ENCODE results near the gene ULK3. TPM values are rescaled to one million over a fixed set of nuclear protein-coding genes. Genes with fewer than 3 reads are reported as not detected.

ULK3 gene
- total and polyA plus RNA-seq, 10 of the 15 experiments (the other 5 are each of a cell fraction or from before 2014, with no cell fraction given), result 0.64 to 38.8 (median 27.1) TPM

DNA sequence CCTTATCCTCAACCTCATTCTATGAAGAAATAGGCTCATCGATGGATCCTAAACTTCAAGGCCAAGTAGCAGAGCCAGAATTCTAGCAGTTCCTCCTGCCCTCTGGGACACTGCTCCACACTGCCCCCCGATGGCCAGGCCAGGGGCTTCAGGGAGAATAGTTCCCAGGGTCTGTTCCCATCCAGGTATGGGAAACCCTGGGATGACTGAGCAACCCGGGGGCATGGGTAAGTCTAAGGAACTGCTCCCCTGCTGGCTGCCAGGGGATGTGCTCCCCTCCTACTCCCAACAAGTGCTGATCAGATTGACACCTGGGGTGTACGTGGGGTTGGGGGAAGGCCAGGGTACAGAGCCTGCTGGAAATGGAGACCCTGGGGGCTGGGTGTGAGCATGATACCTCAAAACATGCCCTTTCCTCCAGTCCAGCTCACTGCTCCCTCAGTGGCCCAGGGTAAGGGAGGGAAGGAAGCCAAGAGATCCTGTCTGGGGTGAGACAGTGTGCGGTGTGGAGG, 7.6 kb downstream of the ULK3 start:
- Histone ChIP-seq H4K20me1 (ENCODE audit: control insufficient read depth, insufficient read depth) (no peaks in the 10 kb centered on the region), H3K27me3 (replicated peaks in 1 of 2; ENCODE audit: control insufficient read depth in 2 of 2, insufficient read depth in 2 of 2, low read length in 1 of 2) (no peaks in the 10 kb centered on the region), H3K4me1 (ENCODE audit: control insufficient read depth, insufficient read depth, low read length) (no peaks in the 10 kb centered on the region), H3K79me2 (ENCODE audit: control insufficient read depth, insufficient read depth, low read length) (no peaks in the 10 kb centered on the region), H3K9ac (ENCODE audit: control insufficient read depth, insufficient read depth, low read length) (no peak overlapping the region), H3K4me2 (ENCODE audit: control insufficient read depth, insufficient read depth) (no peak overlapping the region), H2AFZ (ENCODE audit: control insufficient read depth, low read depth, low read length) (no peak overlapping the region), H3K4me3 (no peak overlapping the region), H3K27ac (ENCODE audit: control insufficient read depth, insufficient read depth) (no peak overlapping the region), H3K36me3 (ENCODE audit: control insufficient read depth in 2 of 2, insufficient read depth in 2 of 2, low read length in 1 of 2) (no peaks in the 10 kb centered on the region), H3K9me3 (replicated peaks; ENCODE audit: control insufficient read depth, insufficient read depth, low read length) (no peaks in the 10 kb centered on the region)
- no TSS peak for BruUV-seq (replicated peaks)
- ChIA-PET POLR2A (interaction anchor here (1.5 kb wide), 1 partner anchor 58 kb away, joined by 6 read pairs; no protein-coding TSS in a partner anchor), SMC1A (ENCODE audit: uncharacterized antibody, unreplicated experiment) (interaction anchor here (0.7 to 3.0 kb wide), 3 partner anchors 21 to 66 kb away, joined by 3 to 16 read pairs (median 7); no protein-coding TSS in a partner anchor), CTCF (interaction anchor here (0.7 to 4.5 kb wide), 9 partner anchors 9 to 65 kb away, joined by 3 to 30 read pairs (median 3); partner anchors contain the start of gene CPLX3), RAD21 (ENCODE audit: unreplicated experiment) (interaction anchor here (1.0 to 2.5 kb wide), 4 partner anchors 9 to 66 kb away, joined by 3 to 17 read pairs (median 6); partner anchors contain the start of gene CPLX3)
- FAIRE-seq (peak; percentile 54), DNase-seq (ENCODE audit: low read depth, low spot score) (no peak), ATAC-seq (peak; percentile 69)
- 58% methylated on average over 5 of the region's 5 CpGs for WGBS (ENCODE audit: insufficient coverage, insufficient replicate concordance, low lambda C conversion rate, missing lambda C conversion rate)
- intact Hi-C loops (cut with micrococcal nuclease; ENCODE audit: unreplicated experiment), result loop anchor here (1.0 to 5.0 kb wide), 2 partner anchors 65 to 198 kb away; no protein-coding TSS in a partner anchor
- TF ChIP-seq SPI1 (IDR thresholded peaks at IDR 0.05; ENCODE audit: borderline replicate concordance, insufficient read depth, low read depth, low read length) (peak; percentile 22; the same call in 1 of the 2 replicates), FOXM1 (IDR thresholded peaks at IDR 0.05; ENCODE audit: low read depth, low read length) (no peak), GABPA (IDR thresholded peaks at IDR 0.05; ENCODE audit: low read depth) (no peak), EED (IDR thresholded peaks at IDR 0.05; ENCODE audit: low read depth) (peak; percentile 70), ZZZ3 (IDR thresholded peaks at IDR 0.05; ENCODE audit: control insufficient read depth, insufficient read length, low read depth) (no peak), CEBPB (IDR thresholded peaks at IDR 0.05; ENCODE audit: borderline replicate concordance in 1 of 2, low read depth in 2 of 2, low read length in 2 of 2) (no peak), RAD21 (IDR thresholded peaks at IDR 0.05; ENCODE audit: insufficient read depth, low read depth, low read length) (peak; percentile 69), IKZF2 (IDR thresholded peaks at IDR 0.05) (peak; percentile 50 to 64; a peak in 3 of 4 replicates), NFYA (IDR thresholded peaks at IDR 0.05; ENCODE audit: borderline replicate concordance, low read depth, low read length) (no peak), POLR2A (IDR thresholded peaks at IDR 0.05; ENCODE audit: low read depth, low read length) (no peak), IKZF1 (conservative IDR thresholded peaks at IDR 0.05) (peak; percentile 77), SMC3 (IDR thresholded peaks at IDR 0.05; ENCODE audit: borderline replicate concordance, low read length) (peak; percentile 58; the same call in 1 of the 2 replicates), ZNF207 (IDR thresholded peaks at IDR 0.05; ENCODE audit: borderline replicate concordance) (no peak)
- TF ChIP-seq, protein P1, sequence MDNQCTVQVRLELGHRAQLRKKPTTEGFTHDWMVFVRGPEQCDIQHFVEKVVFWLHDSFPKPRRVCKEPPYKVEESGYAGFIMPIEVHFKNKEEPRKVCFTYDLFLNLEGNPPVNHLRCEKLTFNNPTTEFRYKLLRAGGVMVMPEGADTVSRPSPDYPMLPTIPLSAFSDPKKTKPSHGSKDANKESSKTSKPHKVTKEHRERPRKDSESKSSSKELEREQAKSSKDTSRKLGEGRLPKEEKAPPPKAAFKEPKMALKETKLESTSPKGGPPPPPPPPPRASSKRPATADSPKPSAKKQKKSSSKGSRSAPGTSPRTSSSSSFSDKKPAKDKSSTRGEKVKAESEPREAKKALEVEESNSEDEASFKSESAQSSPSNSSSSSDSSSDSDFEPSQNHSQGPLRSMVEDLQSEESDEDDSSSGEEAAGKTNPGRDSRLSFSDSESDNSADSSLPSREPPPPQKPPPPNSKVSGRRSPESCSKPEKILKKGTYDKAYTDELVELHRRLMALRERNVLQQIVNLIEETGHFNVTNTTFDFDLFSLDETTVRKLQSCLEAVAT (IDR thresholded peaks at IDR 0.05), result peak; percentile 80
- TF ChIP-seq, protein P2, sequence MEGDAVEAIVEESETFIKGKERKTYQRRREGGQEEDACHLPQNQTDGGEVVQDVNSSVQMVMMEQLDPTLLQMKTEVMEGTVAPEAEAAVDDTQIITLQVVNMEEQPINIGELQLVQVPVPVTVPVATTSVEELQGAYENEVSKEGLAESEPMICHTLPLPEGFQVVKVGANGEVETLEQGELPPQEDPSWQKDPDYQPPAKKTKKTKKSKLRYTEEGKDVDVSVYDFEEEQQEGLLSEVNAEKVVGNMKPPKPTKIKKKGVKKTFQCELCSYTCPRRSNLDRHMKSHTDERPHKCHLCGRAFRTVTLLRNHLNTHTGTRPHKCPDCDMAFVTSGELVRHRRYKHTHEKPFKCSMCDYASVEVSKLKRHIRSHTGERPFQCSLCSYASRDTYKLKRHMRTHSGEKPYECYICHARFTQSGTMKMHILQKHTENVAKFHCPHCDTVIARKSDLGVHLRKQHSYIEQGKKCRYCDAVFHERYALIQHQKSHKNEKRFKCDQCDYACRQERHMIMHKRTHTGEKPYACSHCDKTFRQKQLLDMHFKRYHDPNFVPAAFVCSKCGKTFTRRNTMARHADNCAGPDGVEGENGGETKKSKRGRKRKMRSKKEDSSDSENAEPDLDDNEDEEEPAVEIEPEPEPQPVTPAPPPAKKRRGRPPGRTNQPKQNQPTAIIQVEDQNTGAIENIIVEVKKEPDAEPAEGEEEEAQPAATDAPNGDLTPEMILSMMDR (IDR thresholded peaks at IDR 0.05 in 2 of 3, conservative IDR thresholded peaks at IDR 0.05 in 1 of 3; ENCODE audit: control insufficient read depth in 2 of 3, extremely low read depth in 1 of 3, insufficient read depth in 1 of 3, low read depth in 3 of 3, low read length in 3 of 3), result peak; percentile 65 to 86 (median 83)
- TF ChIP-seq, protein P3, sequence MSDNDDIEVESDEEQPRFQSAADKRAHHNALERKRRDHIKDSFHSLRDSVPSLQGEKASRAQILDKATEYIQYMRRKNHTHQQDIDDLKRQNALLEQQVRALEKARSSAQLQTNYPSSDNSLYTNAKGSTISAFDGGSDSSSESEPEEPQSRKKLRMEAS (IDR thresholded peaks at IDR 0.05; ENCODE audit: low read depth, low read length), result no peak
- TF ChIP-seq, protein P4, sequence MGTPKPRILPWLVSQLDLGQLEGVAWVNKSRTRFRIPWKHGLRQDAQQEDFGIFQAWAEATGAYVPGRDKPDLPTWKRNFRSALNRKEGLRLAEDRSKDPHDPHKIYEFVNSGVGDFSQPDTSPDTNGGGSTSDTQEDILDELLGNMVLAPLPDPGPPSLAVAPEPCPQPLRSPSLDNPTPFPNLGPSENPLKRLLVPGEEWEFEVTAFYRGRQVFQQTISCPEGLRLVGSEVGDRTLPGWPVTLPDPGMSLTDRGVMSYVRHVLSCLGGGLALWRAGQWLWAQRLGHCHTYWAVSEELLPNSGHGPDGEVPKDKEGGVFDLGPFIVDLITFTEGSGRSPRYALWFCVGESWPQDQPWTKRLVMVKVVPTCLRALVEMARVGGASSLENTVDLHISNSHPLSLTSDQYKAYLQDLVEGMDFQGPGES (IDR thresholded peaks at IDR 0.05), result no peak
- in situ Hi-C loops (cut with MboI), result no loop called here

All from GM12878 (cell line).